Smooth muscle cell (in vitro differentiated cells): ENCODE results near the gene ACACB. TPM values are rescaled to one million over a fixed set of nuclear protein-coding genes. Genes with fewer than 3 reads are reported as not detected.

ENCODE experiments used
- DNase-seq: peaks from one replicate; lab custom pipeline; 2025; ENCODE audit not compliant: unreplicated experiment; lab: John Stamatoyannopoulos, UW
- H2AFZ ChIP-seq: fragments of 200-600 bp; sonication (generic); 2 replicates; pipeline ENCODE4 v1.6.0; 2016; ENCODE audit warnings: antibody characterized with exemption, low read depth, mild to moderate bottlenecking
- H3F3A ChIP-seq: fragments of 200-600 bp; sonication (generic); 2 replicates; pipeline ENCODE4 v1.6.0; 2017; ENCODE audit warnings: antibody characterized with exemption, low read depth
- H3K27ac ChIP-seq: fragments of 200-600 bp; sonication (generic); 2 replicates; pipeline ENCODE4 v1.5.1; 2016; ENCODE audit warnings: low read depth, mild to moderate bottlenecking
- H3K27me3 ChIP-seq: fragments of 200-600 bp; sonication (generic); 2 replicates; pipeline ENCODE4 v1.6.1; 2016; ENCODE audit warnings: low read depth, mild to moderate bottlenecking
- H3K36me3 ChIP-seq: fragments of 200-600 bp; sonication (generic); 2 replicates; pipeline ENCODE4 v1.5.1; 2016; ENCODE audit warnings: low read depth
- H3K4me1 ChIP-seq: fragments of 200-600 bp; sonication (generic); 2 replicates; pipeline ENCODE4 v1.5.1; 2016; ENCODE audit warnings: low read depth
- H3K4me2 ChIP-seq: fragments of 200-600 bp; sonication (generic); 2 replicates; pipeline ENCODE4 v1.6.0; 2016; ENCODE audit warnings: mild to moderate bottlenecking
- H3K4me3 ChIP-seq: fragments of 200-600 bp; sonication (generic); 2 replicates; pipeline ENCODE4 v1.5.1; 2016; ENCODE audit warnings: mild to moderate bottlenecking
- H3K79me2 ChIP-seq: fragments of 200-600 bp; sonication (generic); 2 replicates; pipeline ENCODE4 v1.6.0; 2016; ENCODE audit warnings: low read depth, mild to moderate bottlenecking
- H3K9ac ChIP-seq: fragments of 200-600 bp; sonication (generic); 2 replicates; pipeline ENCODE4 v1.6.0; 2016; ENCODE audit warnings: low read depth
- H3K9me3 ChIP-seq: fragments of 200-600 bp; sonication (generic); replicated peaks from 2 replicates; pipeline ENCODE4 v1.5.1; 2016; ENCODE audit warnings: low read depth
- H4K20me1 ChIP-seq: fragments of 200-600 bp; sonication (generic); 2 replicates; pipeline ENCODE4 v1.6.0; 2016; ENCODE audit warnings: low read depth
- WGBS: methylation state at CpG from one replicate; pipeline ENCODE4 v1.1.7; 2016; ENCODE audit warnings: low lambda C conversion rate; 5-methylcytosine and 5-hydroxymethylcytosine counted together
- polyA plus RNA-seq: library from polyadenylated mRNA; unstranded; fragments of >200 nt; fragmentation: Nextera tagmentation; extraction: Ambion mirVana; gene quantifications from 2 replicates; pipeline ENCODE4 v1.2.1, GENCODE V29; 2016
- total RNA-seq: library from RNA; depleted of rRNA; stranded (reverse); fragments of >200 nt; gene quantifications from 2 replicates; pipeline ENCODE4 v1.2.3, GENCODE V29; 2014
- TF ChIP-seq, protein P1 (sequence below): fragments of 200-600 bp; sonication (generic); IDR thresholded peaks from 2 replicates; pipeline ENCODE4 v1.5.1; 2017; ENCODE audit warnings: borderline replicate concordance, mild to moderate bottlenecking, antibody characterized with exemption; ENCODE audit not compliant: insufficient read depth, poor library complexity, severe bottlenecking

Gene ACACB
- total and polyA plus RNA-seq, 2 experiments from 2014 or later = 0.58 to 2.0 TPM

DNA sequence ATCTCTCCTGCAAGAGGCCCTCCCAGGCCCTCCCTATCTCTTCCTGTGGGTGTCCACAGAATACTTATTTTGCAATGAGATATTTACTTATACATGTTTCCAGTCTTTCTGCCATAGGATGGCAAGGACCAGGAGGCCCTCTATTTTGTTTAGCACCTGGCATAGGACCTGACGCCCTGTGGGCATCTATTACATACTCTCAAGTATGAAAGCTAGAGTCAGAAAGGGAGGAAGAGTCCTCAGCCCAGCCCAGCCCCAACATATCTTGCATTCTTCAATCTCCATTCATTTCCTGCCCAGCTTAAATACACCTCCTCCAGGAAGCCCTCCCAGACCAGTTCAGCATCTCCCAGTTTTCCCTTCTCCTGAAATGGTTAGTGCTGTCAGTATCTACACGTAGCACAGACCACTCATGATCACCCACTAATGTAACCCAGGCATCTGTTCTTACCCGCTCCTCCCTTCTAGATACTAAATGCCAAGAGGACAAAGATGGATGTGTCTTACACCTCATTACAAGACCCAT, 185.3 kb downstream of the ACACB start:
- H3K4me3 ChIP-seq = no peak overlapping the region
- H3K79me2 ChIP-seq = no peaks in the 10 kb centered on the region
- H3K36me3 ChIP-seq = no peaks in the 10 kb centered on the region
- TF ChIP-seq, protein P1, sequence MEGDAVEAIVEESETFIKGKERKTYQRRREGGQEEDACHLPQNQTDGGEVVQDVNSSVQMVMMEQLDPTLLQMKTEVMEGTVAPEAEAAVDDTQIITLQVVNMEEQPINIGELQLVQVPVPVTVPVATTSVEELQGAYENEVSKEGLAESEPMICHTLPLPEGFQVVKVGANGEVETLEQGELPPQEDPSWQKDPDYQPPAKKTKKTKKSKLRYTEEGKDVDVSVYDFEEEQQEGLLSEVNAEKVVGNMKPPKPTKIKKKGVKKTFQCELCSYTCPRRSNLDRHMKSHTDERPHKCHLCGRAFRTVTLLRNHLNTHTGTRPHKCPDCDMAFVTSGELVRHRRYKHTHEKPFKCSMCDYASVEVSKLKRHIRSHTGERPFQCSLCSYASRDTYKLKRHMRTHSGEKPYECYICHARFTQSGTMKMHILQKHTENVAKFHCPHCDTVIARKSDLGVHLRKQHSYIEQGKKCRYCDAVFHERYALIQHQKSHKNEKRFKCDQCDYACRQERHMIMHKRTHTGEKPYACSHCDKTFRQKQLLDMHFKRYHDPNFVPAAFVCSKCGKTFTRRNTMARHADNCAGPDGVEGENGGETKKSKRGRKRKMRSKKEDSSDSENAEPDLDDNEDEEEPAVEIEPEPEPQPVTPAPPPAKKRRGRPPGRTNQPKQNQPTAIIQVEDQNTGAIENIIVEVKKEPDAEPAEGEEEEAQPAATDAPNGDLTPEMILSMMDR = no peak
- no peaks in the 10 kb centered on the region for H4K20me1 ChIP-seq
- H2AFZ ChIP-seq = no peak overlapping the region
- H3K9me3 ChIP-seq = no peaks in the 10 kb centered on the region
- H3K9ac ChIP-seq = no peak overlapping the region
- no peak overlapping the region for H3K27ac ChIP-seq
- DNase-seq = no peak
- no peaks in the 10 kb centered on the region for H3K4me1 ChIP-seq
- 86% methylated on average over 3 of the region's 3 CpGs for WGBS
- H3F3A ChIP-seq = no peaks in the 10 kb centered on the region
- H3K27me3 ChIP-seq = peaks cover 43% of the 10 kb centered on the region
- H3K4me2 ChIP-seq = no peak overlapping the region

DNA sequence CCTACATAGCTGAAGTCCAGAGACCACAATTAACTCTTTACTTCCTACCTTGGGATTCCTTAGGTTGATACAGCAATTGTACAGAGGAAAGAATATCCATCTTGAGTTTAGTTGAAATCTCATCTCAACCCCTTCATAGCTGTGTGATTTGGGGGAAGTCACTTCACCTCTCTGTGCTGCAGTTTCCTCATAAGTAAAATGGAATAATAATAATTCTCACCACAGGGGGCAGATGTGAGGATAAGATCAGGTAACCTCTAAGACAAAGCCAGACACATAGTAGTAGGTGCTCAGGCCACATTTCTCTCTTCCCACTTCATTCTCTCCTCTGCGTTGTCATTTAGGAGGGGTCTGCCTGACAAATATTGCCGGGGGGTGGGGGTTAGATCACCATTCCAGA, 186.0 kb downstream of the ACACB start:
- WGBS = 81% methylated on average over 2 of the region's 2 CpGs

DNA sequence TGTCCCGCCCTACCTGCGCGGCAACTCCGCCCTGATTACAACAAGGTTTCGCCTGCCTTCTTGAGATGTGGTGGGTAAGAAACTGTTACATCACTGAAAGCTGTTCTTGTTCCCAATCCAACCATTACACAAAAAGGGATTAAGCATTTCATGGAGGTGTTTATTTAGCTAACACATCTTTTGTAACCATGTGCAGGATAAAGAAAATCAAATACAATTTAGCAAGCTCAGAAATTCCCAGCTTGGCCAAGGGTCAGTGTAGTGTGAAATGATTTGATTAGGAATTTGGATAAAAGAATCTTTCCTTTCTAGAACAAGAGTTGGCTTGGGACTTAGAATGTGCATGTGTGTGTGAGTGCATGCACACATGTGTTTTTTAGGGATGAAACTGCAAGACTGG, 186.4 kb downstream of the ACACB start:
- WGBS = 57% methylated on average over 5 of the region's 5 CpGs
- no peak overlapping the region for H3K4me3 ChIP-seq
- no peak overlapping the region for H2AFZ ChIP-seq
- H3K4me2 ChIP-seq = no peak overlapping the region
- no peaks in the 10 kb centered on the region for H3K4me1 ChIP-seq
- no peaks in the 10 kb centered on the region for H3F3A ChIP-seq
- H3K27ac ChIP-seq = no peak overlapping the region
- H3K9ac ChIP-seq = no peak overlapping the region
- TF ChIP-seq, protein P1 = no peak
- peaks cover 54% of the 10 kb centered on the region for H3K27me3 ChIP-seq
- H3K79me2 ChIP-seq = no peaks in the 10 kb centered on the region
- H3K36me3 ChIP-seq = no peaks in the 10 kb centered on the region
- no peaks in the 10 kb centered on the region for H4K20me1 ChIP-seq
- H3K9me3 ChIP-seq = no peaks in the 10 kb centered on the region
- DNase-seq = no peak

More for the DNA sequence above, 186.0 kb downstream of the ACACB start:
- TF ChIP-seq, protein P1 = no peak
- H3K79me2 ChIP-seq = no peaks in the 10 kb centered on the region
- H3K27me3 ChIP-seq = peaks cover 50% of the 10 kb centered on the region
- no peaks in the 10 kb centered on the region for H3K4me1 ChIP-seq
- no peak overlapping the region for H3K9ac ChIP-seq
- no peaks in the 10 kb centered on the region for H3K36me3 ChIP-seq
- no peaks in the 10 kb centered on the region for H3F3A ChIP-seq
- no peaks in the 10 kb centered on the region for H4K20me1 ChIP-seq
- H2AFZ ChIP-seq = no peak overlapping the region
- DNase-seq = no peak
- no peak overlapping the region for H3K27ac ChIP-seq
- H3K4me2 ChIP-seq = no peak overlapping the region
- H3K4me3 ChIP-seq = no peak overlapping the region
- no peaks in the 10 kb centered on the region for H3K9me3 ChIP-seq

DNA sequence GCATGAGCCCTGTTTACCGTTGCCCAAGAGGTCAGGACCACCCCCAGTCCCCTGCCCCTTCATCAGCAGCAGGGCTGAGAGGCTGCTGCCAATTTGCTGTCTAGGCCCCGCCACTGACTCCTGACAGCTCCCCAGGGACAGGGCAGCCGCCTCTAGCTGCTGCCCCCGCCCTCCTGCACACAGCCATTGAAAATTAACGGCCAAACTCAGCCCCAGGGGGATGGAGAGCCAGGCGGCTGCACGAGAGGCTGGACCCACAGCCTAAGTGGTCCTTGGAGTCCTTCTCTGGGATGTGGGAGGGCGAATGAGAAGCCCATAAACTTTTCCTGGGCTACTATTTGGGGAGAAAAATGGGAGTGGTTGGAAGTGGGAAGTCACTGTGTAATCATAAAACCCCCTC, 188.1 kb downstream of the ACACB start:
- H3K27ac ChIP-seq = no peak overlapping the region
- no peak overlapping the region for H3K4me2 ChIP-seq
- peaks cover 9% of the 10 kb centered on the region for H3K4me1 ChIP-seq
- H3F3A ChIP-seq = no peaks in the 10 kb centered on the region
- H3K36me3 ChIP-seq = no peaks in the 10 kb centered on the region
- H3K9ac ChIP-seq = no peak overlapping the region
- no peaks in the 10 kb centered on the region for H3K79me2 ChIP-seq
- WGBS = 56% methylated on average over 8 of the region's 8 CpGs
- H3K9me3 ChIP-seq = no peaks in the 10 kb centered on the region
- H3K4me3 ChIP-seq = no peak overlapping the region
- DNase-seq = no peak
- no peaks in the 10 kb centered on the region for H4K20me1 ChIP-seq
- TF ChIP-seq, protein P1 = no peak
- peaks cover 71% of the 10 kb centered on the region for H3K27me3 ChIP-seq
- H2AFZ ChIP-seq = no peak overlapping the region
